Measurements from ENCODE around the gene FICD. TPM values are rescaled to one million over a fixed set of nuclear protein-coding genes. Genes with fewer than 3 reads are reported as not detected.

The FICD gene
- total and polyA plus RNA-seq, 2 of the 13 experiments (the other 11 are each of a cell fraction or from before 2014, with no cell fraction given) = 0.99 to 3.0 TPM

DNA sequence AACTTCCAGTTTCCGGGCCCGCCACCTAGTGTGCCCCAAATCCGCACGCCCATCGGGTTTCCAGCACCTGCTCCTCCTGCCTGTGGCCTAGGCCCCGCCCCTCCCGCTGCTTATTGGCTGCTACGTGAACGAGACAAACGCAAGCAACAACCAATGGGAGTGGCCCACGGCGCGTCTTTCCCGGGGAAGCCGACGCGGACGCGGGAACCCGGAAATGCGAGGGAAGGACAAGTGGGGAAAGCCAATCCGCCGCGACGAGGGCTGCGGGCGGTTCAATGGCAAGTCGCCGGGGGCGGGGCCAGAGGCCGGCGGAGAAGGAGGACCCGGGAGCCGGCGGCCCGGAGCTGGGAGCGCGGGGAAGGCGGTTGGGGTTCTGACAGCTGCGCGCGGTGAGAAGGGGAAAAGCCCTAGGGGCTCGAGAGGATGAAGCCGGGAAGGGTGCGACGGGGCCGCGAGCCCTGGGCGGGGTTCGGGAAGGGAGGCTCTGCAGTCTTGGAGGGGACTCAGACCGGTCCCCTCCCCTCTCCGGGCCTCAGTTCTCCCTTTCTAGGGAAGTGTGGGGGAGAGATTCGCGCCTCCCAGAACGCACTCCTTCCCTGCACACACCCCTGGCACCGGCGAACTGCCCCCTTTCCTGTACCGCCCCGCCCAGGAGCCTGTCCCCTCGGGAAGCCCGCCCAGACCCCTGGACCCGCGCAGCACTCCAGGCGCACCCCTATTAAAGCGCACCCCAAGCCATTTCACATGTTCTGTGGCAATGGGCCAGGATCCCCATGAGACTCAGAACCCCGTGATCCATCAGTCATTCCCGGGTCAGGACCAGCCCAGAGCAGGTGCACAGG is at the start of gene FICD (continued):
- TF ChIP-seq, protein P1, sequence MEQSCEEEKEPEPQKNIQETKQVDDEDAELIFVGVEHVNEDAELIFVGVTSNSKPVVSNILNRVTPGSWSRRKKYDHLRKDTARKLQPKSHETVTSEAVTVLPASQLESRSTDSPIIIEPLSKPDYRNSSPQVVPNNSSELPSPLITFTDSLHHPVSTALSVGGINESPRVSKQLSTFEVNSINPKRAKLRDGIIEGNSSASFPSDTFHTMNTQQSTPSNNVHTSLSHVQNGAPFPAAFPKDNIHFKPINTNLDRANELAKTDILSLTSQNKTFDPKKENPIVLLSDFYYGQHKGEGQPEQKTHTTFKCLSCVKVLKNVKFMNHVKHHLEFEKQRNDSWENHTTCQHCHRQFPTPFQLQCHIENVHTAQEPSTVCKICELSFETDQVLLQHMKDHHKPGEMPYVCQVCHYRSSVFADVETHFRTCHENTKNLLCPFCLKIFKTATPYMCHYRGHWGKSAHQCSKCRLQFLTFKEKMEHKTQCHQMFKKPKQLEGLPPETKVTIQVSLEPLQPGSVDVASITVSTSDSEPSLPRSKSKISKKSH (CRISPR knock-in tag; IDR thresholded peaks at IDR 0.05; ENCODE audit: borderline replicate concordance) = peak; percentile 20; the same call in 1 of the 2 replicates
- no peak for TF ChIP-seq RBM22 (optimal IDR thresholded peaks at IDR 0.05; ENCODE audit: low read length)
- TF ChIP-seq ZNF317 (CRISPR knock-in tag; IDR thresholded peaks at IDR 0.05) = peak; percentile 96
- TF ChIP-seq ZNF510 (CRISPR knock-in tag; IDR thresholded peaks at IDR 0.05; ENCODE audit: low read depth) = 0 out of 2 replicates have a peak, but pooled peaks have one; percentile 66
- peak; percentile 15; the same call in 1 of the 2 replicates for TF ChIP-seq KDM5B (CRISPR knock-in tag; IDR thresholded peaks at IDR 0.05; ENCODE audit: borderline replicate concordance)
- TF ChIP-seq ZNF781 (CRISPR knock-in tag; IDR thresholded peaks at IDR 0.05; ENCODE audit: borderline replicate concordance, not compliant biosample characterization) = peak; percentile 36
- TF ChIP-seq, protein P2, sequence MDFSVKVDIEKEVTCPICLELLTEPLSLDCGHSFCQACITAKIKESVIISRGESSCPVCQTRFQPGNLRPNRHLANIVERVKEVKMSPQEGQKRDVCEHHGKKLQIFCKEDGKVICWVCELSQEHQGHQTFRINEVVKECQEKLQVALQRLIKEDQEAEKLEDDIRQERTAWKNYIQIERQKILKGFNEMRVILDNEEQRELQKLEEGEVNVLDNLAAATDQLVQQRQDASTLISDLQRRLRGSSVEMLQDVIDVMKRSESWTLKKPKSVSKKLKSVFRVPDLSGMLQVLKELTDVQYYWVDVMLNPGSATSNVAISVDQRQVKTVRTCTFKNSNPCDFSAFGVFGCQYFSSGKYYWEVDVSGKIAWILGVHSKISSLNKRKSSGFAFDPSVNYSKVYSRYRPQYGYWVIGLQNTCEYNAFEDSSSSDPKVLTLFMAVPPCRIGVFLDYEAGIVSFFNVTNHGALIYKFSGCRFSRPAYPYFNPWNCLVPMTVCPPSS (IDR thresholded peaks at IDR 0.05) = no peak
- TF ChIP-seq KAT8 (CRISPR knock-in tag; IDR thresholded peaks at IDR 0.05) = peak; percentile 81
- TF ChIP-seq ZNF468 (CRISPR knock-in tag; IDR thresholded peaks at IDR 0.05) = no peak
- TF ChIP-seq NFATC3 (CRISPR knock-in tag; IDR thresholded peaks at IDR 0.05) = no peak
- TF ChIP-seq, protein P3, sequence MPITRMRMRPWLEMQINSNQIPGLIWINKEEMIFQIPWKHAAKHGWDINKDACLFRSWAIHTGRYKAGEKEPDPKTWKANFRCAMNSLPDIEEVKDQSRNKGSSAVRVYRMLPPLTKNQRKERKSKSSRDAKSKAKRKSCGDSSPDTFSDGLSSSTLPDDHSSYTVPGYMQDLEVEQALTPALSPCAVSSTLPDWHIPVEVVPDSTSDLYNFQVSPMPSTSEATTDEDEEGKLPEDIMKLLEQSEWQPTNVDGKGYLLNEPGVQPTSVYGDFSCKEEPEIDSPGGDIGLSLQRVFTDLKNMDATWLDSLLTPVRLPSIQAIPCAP (CRISPR knock-in tag; IDR thresholded peaks at IDR 0.05; ENCODE audit: low read depth) = no peak
- TF ChIP-seq RELA (CRISPR knock-in tag; IDR thresholded peaks at IDR 0.05) = peak; percentile 51; the same call in 1 of the 2 replicates
- peak; percentile 78 for TF ChIP-seq RBFOX2 (IDR thresholded peaks at IDR 0.05; ENCODE audit: low read depth, low read length)
- TF ChIP-seq POLR2G (IDR thresholded peaks at IDR 0.05; ENCODE audit: low read depth, low read length) = peak; percentile 67; the same call in 1 of the 2 replicates
- TF ChIP-seq, protein P4, sequence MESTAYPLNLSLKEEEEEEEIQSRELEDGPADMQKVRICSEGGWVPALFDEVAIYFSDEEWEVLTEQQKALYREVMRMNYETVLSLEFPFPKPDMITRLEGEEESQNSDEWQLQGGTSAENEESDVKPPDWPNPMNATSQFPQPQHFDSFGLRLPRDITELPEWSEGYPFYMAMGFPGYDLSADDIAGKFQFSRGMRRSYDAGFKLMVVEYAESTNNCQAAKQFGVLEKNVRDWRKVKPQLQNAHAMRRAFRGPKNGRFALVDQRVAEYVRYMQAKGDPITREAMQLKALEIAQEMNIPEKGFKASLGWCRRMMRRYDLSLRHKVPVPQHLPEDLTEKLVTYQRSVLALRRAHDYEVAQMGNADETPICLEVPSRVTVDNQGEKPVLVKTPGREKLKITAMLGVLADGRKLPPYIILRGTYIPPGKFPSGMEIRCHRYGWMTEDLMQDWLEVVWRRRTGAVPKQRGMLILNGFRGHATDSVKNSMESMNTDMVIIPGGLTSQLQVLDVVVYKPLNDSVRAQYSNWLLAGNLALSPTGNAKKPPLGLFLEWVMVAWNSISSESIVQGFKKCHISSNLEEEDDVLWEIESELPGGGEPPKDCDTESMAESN (CRISPR knock-in tag; conservative IDR thresholded peaks at IDR 0.05) = no peak; the same call in 1 of the 2 replicates
- TF ChIP-seq, protein P5, sequence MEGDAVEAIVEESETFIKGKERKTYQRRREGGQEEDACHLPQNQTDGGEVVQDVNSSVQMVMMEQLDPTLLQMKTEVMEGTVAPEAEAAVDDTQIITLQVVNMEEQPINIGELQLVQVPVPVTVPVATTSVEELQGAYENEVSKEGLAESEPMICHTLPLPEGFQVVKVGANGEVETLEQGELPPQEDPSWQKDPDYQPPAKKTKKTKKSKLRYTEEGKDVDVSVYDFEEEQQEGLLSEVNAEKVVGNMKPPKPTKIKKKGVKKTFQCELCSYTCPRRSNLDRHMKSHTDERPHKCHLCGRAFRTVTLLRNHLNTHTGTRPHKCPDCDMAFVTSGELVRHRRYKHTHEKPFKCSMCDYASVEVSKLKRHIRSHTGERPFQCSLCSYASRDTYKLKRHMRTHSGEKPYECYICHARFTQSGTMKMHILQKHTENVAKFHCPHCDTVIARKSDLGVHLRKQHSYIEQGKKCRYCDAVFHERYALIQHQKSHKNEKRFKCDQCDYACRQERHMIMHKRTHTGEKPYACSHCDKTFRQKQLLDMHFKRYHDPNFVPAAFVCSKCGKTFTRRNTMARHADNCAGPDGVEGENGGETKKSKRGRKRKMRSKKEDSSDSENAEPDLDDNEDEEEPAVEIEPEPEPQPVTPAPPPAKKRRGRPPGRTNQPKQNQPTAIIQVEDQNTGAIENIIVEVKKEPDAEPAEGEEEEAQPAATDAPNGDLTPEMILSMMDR (CRISPR knock-in tag; IDR thresholded peaks at IDR 0.05) = peak; percentile 35
- peak; percentile 3; the same call in 1 of the 2 replicates for TF ChIP-seq ETV5 (CRISPR knock-in tag; IDR thresholded peaks at IDR 0.05; ENCODE audit: borderline replicate concordance)

Data from HepG2 (cell line).